Esophagus muscularis mucosa (tissue), 4 donors: ENCODE data around the gene FBLN1.

ENCODE experiments used
- EP300 ChIP-seq: sonication (generic); formaldehyde crosslinking; IDR thresholded peaks from one replicate; pipeline ENCODE4 v1.6.1; 2017; ENCODE audit warnings: antibody characterized with exemption
- POLR2A ChIP-seq: fragments of 450-650 bp; IDR thresholded peaks from one replicate; pipeline ENCODE4 v1.6.1; 2017; ENCODE audit warnings: antibody characterized with exemption, moderate library complexity, mild to moderate bottlenecking, low read depth
- TF ChIP-seq, protein P1 (sequence below), 3 experiments: fragments of 200-600 bp in 2 of 3; fragments of 450-650 bp in 1 of 3; sonication (generic) in 2 of 3; IDR thresholded peaks; one replicate each; pipeline ENCODE4 v1.5.1; 2017 to 2019; ENCODE audit warnings: antibody characterized with exemption in 3 of 3, mild to moderate bottlenecking in 2 of 3, moderate library complexity in 1 of 3

DNA sequence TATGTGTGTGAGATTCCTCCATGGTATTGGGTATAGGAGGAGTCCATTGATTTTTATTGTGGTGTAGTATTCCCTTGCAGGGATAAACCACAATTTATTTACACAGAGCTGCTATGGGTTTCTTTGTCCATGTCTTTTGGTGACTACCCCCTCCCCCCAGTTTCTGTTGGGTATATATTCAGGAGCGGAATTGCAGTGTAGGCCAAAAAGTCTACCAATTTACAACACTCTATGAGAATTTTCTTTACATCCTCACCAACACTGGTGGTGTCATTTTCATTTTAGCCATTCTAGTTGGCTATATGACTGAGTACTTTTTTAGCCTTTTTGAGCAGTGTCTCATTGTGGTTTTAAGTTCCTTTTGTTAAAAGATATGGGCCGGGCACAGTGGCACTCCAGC, 113.7 kb downstream of the FBLN1 start:
- TF ChIP-seq, protein P1, sequence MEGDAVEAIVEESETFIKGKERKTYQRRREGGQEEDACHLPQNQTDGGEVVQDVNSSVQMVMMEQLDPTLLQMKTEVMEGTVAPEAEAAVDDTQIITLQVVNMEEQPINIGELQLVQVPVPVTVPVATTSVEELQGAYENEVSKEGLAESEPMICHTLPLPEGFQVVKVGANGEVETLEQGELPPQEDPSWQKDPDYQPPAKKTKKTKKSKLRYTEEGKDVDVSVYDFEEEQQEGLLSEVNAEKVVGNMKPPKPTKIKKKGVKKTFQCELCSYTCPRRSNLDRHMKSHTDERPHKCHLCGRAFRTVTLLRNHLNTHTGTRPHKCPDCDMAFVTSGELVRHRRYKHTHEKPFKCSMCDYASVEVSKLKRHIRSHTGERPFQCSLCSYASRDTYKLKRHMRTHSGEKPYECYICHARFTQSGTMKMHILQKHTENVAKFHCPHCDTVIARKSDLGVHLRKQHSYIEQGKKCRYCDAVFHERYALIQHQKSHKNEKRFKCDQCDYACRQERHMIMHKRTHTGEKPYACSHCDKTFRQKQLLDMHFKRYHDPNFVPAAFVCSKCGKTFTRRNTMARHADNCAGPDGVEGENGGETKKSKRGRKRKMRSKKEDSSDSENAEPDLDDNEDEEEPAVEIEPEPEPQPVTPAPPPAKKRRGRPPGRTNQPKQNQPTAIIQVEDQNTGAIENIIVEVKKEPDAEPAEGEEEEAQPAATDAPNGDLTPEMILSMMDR (IDR thresholded peaks at IDR 0.05) = no peak
- TF ChIP-seq EP300 (no peak), POLR2A (no peak)
